HG03457 (cell line): ENCODE data around the gene PRKCE.
A peak's percentile ranks its signal among the peaks of the same experiment; 100 is the strongest.

Experiments used
- ATAC-seq: cut with Tn5 transposase; IDR thresholded peaks from one replicate; pipeline ENCODE4 v1.9.1; 2021; ENCODE audit warnings: moderate number of reproducible peaks; ENCODE audit not compliant: unreplicated experiment

Gene PRKCE

GRCh38 chr2:45651415-45652089 lies at the start of gene PRKCE:
Gene PRKCE, plus strand, starts transcription at chr2:45651675.
- ATAC-seq = peak; percentile 9

GRCh38 chr2:45602624-45603023 lies 48.9 kb upstream of the PRKCE start:
- no peak for ATAC-seq

- no peak for ATAC-seq
Observed at GRCh38 chr2:45605116-45605515, 46.4 kb upstream of the PRKCE start.

GRCh38 chr2:45606796-45607195 lies 44.7 kb upstream of the PRKCE start:
- no peak for ATAC-seq

GRCh38 chr2:45607701-45608100 lies 43.8 kb upstream of the PRKCE start:
- ATAC-seq = no peak

GRCh38 chr2:45610281-45611019 lies 41.0 kb upstream of the PRKCE start:
- ATAC-seq = peak; percentile 28

GRCh38 chr2:45611020-45611859 lies 40.2 kb upstream of the PRKCE start, which contains the start of gene SRBD1:
Gene SRBD1, minus strand, starts transcription at chr2:45611267. Its CDS starts 5,826 bp downstream, at chr2:45605441.
- peak; percentile 85 for ATAC-seq

- ATAC-seq = no peak
Observed at GRCh38 chr2:45612285-45612684, 39.2 kb upstream of the PRKCE start.

- no peak for ATAC-seq
Observed at GRCh38 chr2:45612731-45613130, 38.7 kb upstream of the PRKCE start.

- ATAC-seq = no peak
Observed at GRCh38 chr2:45614330-45614729, 37.1 kb upstream of the PRKCE start.

- no peak for ATAC-seq
Observed at GRCh38 chr2:45614871-45615415, 36.5 kb upstream of the PRKCE start.

- no peak for ATAC-seq
Observed at GRCh38 chr2:45616658-45617411, 34.6 kb upstream of the PRKCE start.

- no peak for ATAC-seq
Observed at GRCh38 chr2:45617496-45617895, 34.0 kb upstream of the PRKCE start.

- no peak for ATAC-seq
Observed at GRCh38 chr2:45622336-45623075, 29.0 kb upstream of the PRKCE start.

- no peak for ATAC-seq
Observed at GRCh38 chr2:45623098-45623497, 28.4 kb upstream of the PRKCE start.

- ATAC-seq = no peak
Observed at GRCh38 chr2:45625824-45626223, 25.7 kb upstream of the PRKCE start.

GRCh38 chr2:45626387-45627221 lies 24.9 kb upstream of the PRKCE start:
- no peak for ATAC-seq

- no peak for ATAC-seq
Observed at GRCh38 chr2:45627911-45628310, 23.6 kb upstream of the PRKCE start.

- ATAC-seq = no peak
Observed at GRCh38 chr2:45629971-45630370, 21.5 kb upstream of the PRKCE start.
